ENCODE measurements around the gene DOCK8. TPM values are rescaled to one million over a fixed set of nuclear protein-coding genes. Genes with fewer than 3 reads are reported as not detected.

The DOCK8 gene
- total RNA-seq, 4 donors from 2014 or later = 6.7 to 28.5 (median 11.7) TPM

DNA sequence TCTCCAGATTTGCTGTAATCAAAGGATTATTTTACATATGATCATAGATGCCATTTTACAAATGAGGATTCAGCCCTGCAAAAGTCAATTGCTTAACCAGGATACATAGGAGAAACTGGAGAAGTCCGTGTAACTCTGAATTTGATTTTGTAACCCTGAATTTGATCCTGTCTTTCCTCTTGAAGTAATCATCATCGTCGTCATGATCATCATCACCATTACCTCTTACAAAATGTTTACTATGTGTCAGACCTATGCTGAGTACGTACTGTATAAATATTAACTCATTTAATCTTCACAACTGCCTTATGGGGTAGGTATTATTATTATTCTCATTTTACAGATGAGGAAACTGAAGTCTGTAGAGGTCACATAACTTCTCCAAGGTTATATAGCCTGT, 271.5 kb downstream of the DOCK8 start:
- Histone ChIP-seq H3K9me3 (no peaks in the 10 kb centered on the region), H3K27ac (no peak overlapping the region), H3K4me1 (no peaks in the 10 kb centered on the region), H3K4me3 (no peak overlapping the region), H3K27me3 (no peaks in the 10 kb centered on the region), H3K36me3 (no peaks in the 10 kb centered on the region)
- TF ChIP-seq, protein P1, sequence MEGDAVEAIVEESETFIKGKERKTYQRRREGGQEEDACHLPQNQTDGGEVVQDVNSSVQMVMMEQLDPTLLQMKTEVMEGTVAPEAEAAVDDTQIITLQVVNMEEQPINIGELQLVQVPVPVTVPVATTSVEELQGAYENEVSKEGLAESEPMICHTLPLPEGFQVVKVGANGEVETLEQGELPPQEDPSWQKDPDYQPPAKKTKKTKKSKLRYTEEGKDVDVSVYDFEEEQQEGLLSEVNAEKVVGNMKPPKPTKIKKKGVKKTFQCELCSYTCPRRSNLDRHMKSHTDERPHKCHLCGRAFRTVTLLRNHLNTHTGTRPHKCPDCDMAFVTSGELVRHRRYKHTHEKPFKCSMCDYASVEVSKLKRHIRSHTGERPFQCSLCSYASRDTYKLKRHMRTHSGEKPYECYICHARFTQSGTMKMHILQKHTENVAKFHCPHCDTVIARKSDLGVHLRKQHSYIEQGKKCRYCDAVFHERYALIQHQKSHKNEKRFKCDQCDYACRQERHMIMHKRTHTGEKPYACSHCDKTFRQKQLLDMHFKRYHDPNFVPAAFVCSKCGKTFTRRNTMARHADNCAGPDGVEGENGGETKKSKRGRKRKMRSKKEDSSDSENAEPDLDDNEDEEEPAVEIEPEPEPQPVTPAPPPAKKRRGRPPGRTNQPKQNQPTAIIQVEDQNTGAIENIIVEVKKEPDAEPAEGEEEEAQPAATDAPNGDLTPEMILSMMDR (IDR thresholded peaks at IDR 0.05) = no peak
- TF ChIP-seq POLR2A (IDR thresholded peaks at IDR 0.05) = no peak
- no peak for DNase-seq
- intact Hi-C loops (cut with DNase I; ENCODE audit: low total_unique reads) = no loop called here

DNA sequence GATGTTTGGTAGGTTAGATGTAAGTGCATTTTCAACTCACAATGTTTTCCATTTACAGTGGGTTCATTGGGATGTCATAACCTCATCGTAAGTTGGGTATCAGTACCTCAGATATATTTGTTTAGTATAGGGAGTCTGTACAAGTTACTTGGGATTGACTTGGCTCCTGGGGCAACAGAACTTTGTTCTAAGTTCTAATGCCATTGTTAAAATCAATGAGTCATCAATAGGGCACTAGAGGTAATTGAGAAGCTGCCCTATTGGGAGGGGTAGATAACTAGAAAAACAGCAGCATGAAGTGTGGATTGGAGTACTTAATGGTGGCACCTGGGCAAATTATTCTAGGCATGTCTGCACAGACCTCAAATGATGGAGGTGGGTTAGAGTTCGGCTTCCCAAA, 272.8 kb downstream of the DOCK8 start:
- DNase-seq = no peak
- H3K27ac ChIP-seq = no peak overlapping the region
- no peak for TF ChIP-seq POLR2A (IDR thresholded peaks at IDR 0.05)
- TF ChIP-seq, protein P1 (IDR thresholded peaks at IDR 0.05) = no peak
- intact Hi-C loops (cut with DNase I; ENCODE audit: low total_unique reads) = no loop called here
- no peaks in the 10 kb centered on the region for H3K4me1 ChIP-seq
- no peaks in the 10 kb centered on the region for H3K9me3 ChIP-seq
- no peak overlapping the region for H3K4me3 ChIP-seq
- H3K27me3 ChIP-seq = no peaks in the 10 kb centered on the region
- no peaks in the 10 kb centered on the region for H3K36me3 ChIP-seq

DNA sequence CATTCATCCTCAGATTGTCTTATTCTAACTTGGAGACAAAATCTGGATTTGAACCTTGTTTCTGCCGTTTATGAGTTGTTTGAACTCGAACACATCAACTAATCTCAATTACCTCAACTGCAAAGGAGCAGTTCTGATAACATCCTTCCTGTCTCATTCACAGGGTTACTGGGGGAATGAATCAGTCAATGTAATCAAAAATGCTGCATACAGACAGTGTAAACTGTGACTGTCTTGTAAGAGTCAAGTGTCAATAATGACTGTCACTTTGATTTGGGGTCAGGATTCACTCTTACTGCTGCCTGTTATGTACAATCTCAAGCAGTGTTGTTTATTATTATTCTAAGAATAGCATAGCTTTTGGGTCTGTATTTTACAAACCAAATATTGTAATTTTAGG, 273.8 kb downstream of the DOCK8 start:
- H3K27ac ChIP-seq = no peak overlapping the region
- TF ChIP-seq, protein P1 (IDR thresholded peaks at IDR 0.05) = no peak
- no peak for TF ChIP-seq POLR2A (IDR thresholded peaks at IDR 0.05)
- intact Hi-C loops (cut with DNase I; ENCODE audit: low total_unique reads) = no loop called here
- no peaks in the 10 kb centered on the region for H3K9me3 ChIP-seq
- no peak for DNase-seq
- H3K36me3 ChIP-seq = no peaks in the 10 kb centered on the region
- H3K4me1 ChIP-seq = no peaks in the 10 kb centered on the region
- H3K27me3 ChIP-seq = no peaks in the 10 kb centered on the region
- H3K4me3 ChIP-seq = no peak overlapping the region

DNA sequence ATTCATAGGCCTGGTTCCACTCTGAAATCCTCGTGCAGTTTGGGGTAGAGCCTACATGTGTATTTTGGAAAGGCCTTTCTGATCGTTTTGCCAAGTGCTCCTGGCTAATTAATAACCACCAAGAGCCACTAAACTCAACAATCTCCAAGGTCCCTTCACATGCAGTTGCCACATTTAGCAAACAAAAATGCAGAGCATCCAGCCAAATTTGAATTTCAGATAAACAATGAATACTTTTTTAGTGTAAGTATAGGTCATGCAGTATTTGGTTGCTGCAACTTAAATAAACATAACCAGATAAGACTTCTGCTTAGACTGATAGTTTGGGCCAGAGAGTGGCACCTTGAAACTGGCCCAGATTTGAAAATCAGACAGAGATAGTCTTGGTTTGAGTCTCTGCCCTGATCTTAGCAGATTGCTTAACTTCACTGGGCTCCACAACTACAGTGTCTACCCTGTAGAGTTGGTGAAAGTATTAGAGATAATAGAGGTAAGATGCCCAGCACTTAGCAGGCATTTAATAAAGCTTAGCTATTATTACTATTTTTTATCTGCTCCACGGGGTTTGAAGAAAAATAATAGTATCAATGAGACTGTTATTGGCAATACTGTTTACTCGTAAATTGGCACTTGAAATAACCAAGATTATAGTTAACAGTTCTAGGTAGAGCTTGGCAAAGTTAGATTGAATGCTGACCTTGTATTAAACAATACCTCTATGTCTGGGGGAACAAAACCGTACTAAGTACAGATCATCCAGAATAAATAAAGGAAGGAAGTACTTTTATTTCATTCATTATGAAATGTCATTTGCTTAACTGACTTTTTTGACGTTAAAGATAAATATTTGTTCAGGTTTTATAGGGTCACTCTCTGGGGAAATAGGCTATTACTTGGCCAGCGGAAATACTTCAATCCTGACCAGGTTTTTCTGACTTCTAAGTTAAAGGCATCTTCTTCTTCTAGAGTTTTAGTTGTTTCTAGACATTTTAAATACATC, 274.8 kb downstream of the DOCK8 start:
- H3K27me3 ChIP-seq = no peaks in the 10 kb centered on the region
- intact Hi-C loops (cut with DNase I; ENCODE audit: low total_unique reads) = no loop called here
- no peaks in the 10 kb centered on the region for H3K36me3 ChIP-seq
- no peak overlapping the region for H3K27ac ChIP-seq
- no peaks in the 10 kb centered on the region for H3K9me3 ChIP-seq
- H3K4me1 ChIP-seq = no peaks in the 10 kb centered on the region
- DNase-seq = no peak
- no peak overlapping the region for H3K4me3 ChIP-seq
- no peak for TF ChIP-seq POLR2A (IDR thresholded peaks at IDR 0.05)

DNA sequence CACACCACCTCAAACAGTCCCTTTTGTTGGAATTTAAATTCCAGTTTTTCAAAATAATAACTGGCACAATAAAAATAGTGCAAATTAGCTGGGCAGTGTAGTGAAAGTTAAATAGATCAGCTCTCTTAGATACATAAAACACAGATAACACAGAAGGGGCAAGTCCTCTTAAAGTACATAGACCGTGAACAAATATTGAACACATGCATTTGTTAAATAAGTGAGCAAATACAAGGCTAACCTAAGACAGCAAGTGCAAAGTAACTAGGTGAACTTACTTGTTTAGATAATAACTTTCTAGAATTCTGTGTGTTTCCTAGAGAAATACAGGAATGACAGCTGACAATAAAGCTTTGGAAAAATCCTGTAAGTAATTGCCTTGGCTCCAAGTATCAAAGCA, 280.1 kb downstream of the DOCK8 start:
- no peak for DNase-seq
- intact Hi-C loops (cut with DNase I; ENCODE audit: low total_unique reads) = no loop called here
- no peaks in the 10 kb centered on the region for H3K27me3 ChIP-seq
- no peaks in the 10 kb centered on the region for H3K36me3 ChIP-seq
- no peak overlapping the region for H3K4me3 ChIP-seq
- no peak overlapping the region for H3K27ac ChIP-seq
- no peaks in the 10 kb centered on the region for H3K9me3 ChIP-seq
- H3K4me1 ChIP-seq = no peaks in the 10 kb centered on the region
- TF ChIP-seq, protein P1 (IDR thresholded peaks at IDR 0.05) = no peak
- no peak for TF ChIP-seq POLR2A (IDR thresholded peaks at IDR 0.05)

Data from uterus (tissue), 4 donors.